ENCODE measurements around the gene SYT2. TPM values are rescaled to one million over a fixed set of nuclear protein-coding genes. Genes with fewer than 3 reads are reported as not detected.
"Not testable (repeated sequence)": the region's sequence is repeated elsewhere in the genome, so short reads cannot be mapped to it uniquely, and the experiment has no call there.

The SYT2 gene
- total RNA-seq, 4 donors from 2014 or later: 0.23 to 0.59 TPM; not detected in 2

- no peak overlapping the region for H3K27ac ChIP-seq
- H3K9me3 ChIP-seq: no peaks in the 10 kb centered on the region
- ATAC-seq: no peak
- TF ChIP-seq, protein P1, sequence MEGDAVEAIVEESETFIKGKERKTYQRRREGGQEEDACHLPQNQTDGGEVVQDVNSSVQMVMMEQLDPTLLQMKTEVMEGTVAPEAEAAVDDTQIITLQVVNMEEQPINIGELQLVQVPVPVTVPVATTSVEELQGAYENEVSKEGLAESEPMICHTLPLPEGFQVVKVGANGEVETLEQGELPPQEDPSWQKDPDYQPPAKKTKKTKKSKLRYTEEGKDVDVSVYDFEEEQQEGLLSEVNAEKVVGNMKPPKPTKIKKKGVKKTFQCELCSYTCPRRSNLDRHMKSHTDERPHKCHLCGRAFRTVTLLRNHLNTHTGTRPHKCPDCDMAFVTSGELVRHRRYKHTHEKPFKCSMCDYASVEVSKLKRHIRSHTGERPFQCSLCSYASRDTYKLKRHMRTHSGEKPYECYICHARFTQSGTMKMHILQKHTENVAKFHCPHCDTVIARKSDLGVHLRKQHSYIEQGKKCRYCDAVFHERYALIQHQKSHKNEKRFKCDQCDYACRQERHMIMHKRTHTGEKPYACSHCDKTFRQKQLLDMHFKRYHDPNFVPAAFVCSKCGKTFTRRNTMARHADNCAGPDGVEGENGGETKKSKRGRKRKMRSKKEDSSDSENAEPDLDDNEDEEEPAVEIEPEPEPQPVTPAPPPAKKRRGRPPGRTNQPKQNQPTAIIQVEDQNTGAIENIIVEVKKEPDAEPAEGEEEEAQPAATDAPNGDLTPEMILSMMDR (IDR thresholded peaks at IDR 0.05): no peak
- TF ChIP-seq POLR2A (IDR thresholded peaks at IDR 0.05) (no peak), POLR2AphosphoS5 (IDR thresholded peaks at IDR 0.05) (no peak), EP300 (IDR thresholded peaks at IDR 0.05) (no peak)
- no peak overlapping the region for H3K4me3 ChIP-seq
- WGBS, 2 donors (ENCODE audit: low coverage in 1 of 2): 73 to 90% methylated on average over 4 of the region's 7 CpGs
- H3K4me1 ChIP-seq: peaks cover 0 to 11% (median 10%) of the 10 kb centered on the region in 3 donors
- no peaks in the 10 kb centered on the region for H3K36me3 ChIP-seq
- H3K27me3 ChIP-seq: peaks cover 59% of the 10 kb centered on the region
Measured at GRCh38 chr1:202638019-202638700, 72.1 kb downstream of the SYT2 start.

GRCh38 chr1:202637321-202638018 is 72.8 kb downstream of the SYT2 start:
- H3K27ac ChIP-seq, H3K4me3 ChIP-seq, ATAC-seq, H3K36me3 ChIP-seq, H3K4me1 ChIP-seq, H3K9me3 ChIP-seq: not testable (repeated sequence)
- peaks cover 52% of the 10 kb centered on the region for H3K27me3 ChIP-seq
- WGBS, 2 donors (ENCODE audit: low coverage in 1 of 2): 40 to 76% methylated on average over 1 to 6 of the region's 16 CpGs

DNA sequence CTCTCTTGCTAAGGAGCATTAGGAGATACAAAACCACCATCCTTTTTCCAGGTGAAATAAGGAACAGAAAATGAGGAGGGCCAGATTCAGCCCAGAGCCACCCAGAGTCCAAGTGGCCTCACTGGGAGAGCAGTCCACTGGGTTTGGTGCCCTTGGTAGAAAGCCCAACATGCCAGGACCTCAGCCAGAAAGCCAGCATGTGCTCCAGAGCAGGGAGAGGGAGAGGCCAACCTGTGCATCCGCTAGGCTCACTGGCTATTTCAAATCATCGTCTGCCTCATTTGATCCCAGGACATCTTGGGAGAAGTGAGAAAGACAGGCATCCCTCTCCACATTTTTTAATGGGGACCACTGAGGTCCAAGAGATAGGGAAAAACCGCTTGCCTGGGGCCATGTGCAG is 74.1 kb downstream of the SYT2 start:
- not testable (repeated sequence) for H3K36me3 ChIP-seq, H3K4me3 ChIP-seq, ATAC-seq, H3K27ac ChIP-seq, H3K4me1 ChIP-seq, H3K9me3 ChIP-seq
- 51 to 83% methylated on average over 1 to 3 of the region's 3 CpGs for WGBS, 2 donors (ENCODE audit: low coverage in 1 of 2)
- peaks cover 51% of the 10 kb centered on the region for H3K27me3 ChIP-seq

GRCh38 chr1:202632241-202632640 is 78.0 kb downstream of the SYT2 start:
- ATAC-seq: no peak
- no peak for TF ChIP-seq POLR2A (IDR thresholded peaks at IDR 0.05)
- TF ChIP-seq, protein P1 (IDR thresholded peaks at IDR 0.05): no peak
- no peak for TF ChIP-seq EP300 (IDR thresholded peaks at IDR 0.05)
- no peak for TF ChIP-seq POLR2AphosphoS5 (IDR thresholded peaks at IDR 0.05)
- no peak overlapping the region for H3K27ac ChIP-seq

GRCh38 chr1:202631076-202631923 is 79.0 kb downstream of the SYT2 start:
- ATAC-seq: no peak
- TF ChIP-seq, protein P1 (IDR thresholded peaks at IDR 0.05): no peak
- TF ChIP-seq EP300 (IDR thresholded peaks at IDR 0.05) (no peak), POLR2A (IDR thresholded peaks at IDR 0.05) (no peak), POLR2AphosphoS5 (IDR thresholded peaks at IDR 0.05) (no peak)

More at GRCh38 chr1:202632241-202632640, 78.0 kb downstream of the SYT2 start:
- 79 to 87% methylated on average over 9 to 10 of the region's 10 CpGs for WGBS, 2 donors (ENCODE audit: low coverage in 1 of 2)
- Histone ChIP-seq H3K4me3 (no peak overlapping the region), H3K27me3 (peaks cover 42% of the 10 kb centered on the region), H3K9me3 (no peaks in the 10 kb centered on the region), H3K4me1 (no peaks in the 10 kb centered on the region), H3K36me3 (no peaks in the 10 kb centered on the region)

More at GRCh38 chr1:202631076-202631923, 79.0 kb downstream of the SYT2 start:
- Histone ChIP-seq H3K27me3 (peaks cover 42% of the 10 kb centered on the region), H3K9me3 (no peaks in the 10 kb centered on the region), H3K36me3 (no peaks in the 10 kb centered on the region), H3K4me1 (no peaks in the 10 kb centered on the region), H3K4me3 (no peak overlapping the region), H3K27ac (no peak overlapping the region)
- WGBS, 2 donors (ENCODE audit: low coverage in 1 of 2): 48 to 58% methylated on average over 2 of the region's 11 CpGs

Data from gastroesophageal sphincter (tissue), 4 donors.